Measurements from ENCODE around the gene SLC2A9.

DNA sequence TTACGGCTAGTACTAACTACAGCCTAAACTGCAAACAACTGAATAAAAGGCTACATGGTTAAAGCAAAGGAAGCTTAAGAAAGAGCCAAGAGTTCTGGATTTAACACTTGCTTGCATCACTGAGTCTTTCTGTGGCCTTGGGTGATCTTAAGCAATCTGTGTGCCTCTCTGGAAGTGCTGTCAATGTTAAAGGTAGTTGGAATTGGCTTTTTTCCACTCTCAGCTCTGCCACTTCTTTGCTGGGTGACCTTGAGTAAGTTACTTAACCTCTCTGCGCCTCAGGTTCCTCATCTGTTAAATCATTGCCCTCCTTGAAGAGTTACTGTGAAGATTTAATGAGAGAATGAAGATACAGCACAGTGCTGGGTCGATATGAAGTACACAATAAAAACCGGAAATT is 15.7 kb downstream of the SLC2A9 start:
- no peak for TF ChIP-seq POLR2A (IDR thresholded peaks at IDR 0.05; ENCODE audit: low read length)
- no peak for TF ChIP-seq GATA1 (IDR thresholded peaks at IDR 0.05; ENCODE audit: low read depth, low read length)

Data from erythroblast (primary cell).